Activated CD8-positive, alpha-beta memory T cell treated with anti-CD3 and anti-CD28 coated beads, Interleukin-2, amount 50 U/mL, for 24 hours (primary cell): ENCODE measurements around the gene SYT2.
"Not testable (repeated sequence)": the region's sequence is repeated elsewhere in the genome, so short reads cannot be mapped to it uniquely, and the experiment has no call there.

ENCODE experiments used
- DNase-seq: peaks from one replicate; pipeline ENCODE4 v3.0.0-alpha.2; 2020; ENCODE audit errors: extremely low read depth

Gene SYT2

DNA sequence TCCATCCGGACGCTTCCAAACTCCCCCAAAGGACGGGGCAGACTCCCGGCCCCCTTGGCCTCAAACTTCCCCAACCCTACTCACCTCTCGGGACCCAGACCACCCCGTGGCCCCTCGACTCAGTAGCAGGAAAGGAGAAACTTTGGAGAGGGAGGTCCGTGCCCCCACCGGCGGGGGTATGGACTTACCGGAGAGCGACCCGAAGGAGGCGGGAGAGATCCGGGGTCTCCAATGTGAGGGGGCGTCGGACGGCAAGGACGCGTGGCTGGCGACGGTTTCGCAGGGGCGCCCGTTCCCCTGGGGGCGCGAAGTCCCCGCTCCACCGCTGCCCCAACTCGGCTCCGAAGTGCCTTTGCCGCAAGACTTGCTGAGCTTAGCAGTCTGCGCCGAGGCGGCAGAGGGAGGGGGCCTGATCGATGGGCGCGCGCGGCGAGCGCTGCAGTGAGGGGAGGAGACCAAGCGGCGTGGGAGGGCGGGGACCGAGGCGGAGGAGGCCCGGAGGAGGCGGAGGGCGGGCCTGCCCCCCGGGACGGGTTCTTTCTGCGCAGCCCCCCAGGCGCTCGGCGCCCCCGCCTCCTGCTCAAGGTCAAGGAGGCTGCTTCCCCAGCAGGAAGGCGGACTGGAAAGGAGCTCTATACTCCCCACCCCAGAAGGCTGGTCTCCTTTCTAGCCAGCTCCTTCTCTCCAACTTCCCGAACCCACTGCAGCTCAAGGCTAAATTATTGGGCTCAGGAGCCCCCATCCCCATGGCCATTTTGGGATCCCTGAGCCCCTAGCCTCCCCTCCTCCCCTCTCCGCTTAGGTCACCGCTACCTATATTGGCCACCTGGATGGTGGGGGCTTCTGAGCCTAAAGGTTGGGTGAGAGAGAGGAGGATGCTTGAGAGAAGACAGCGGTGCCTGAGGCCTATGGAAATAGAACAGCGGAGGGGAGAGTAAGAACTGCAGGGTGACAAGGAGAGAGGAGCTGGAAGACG lies at the start of gene SYT2:
Gene SYT2 (minus strand): TSS at position 385 of the 976 bp plus-strand sequence. CDS start 104,682 bp downstream, outside the sequence.
- no peak for DNase-seq

DNA sequence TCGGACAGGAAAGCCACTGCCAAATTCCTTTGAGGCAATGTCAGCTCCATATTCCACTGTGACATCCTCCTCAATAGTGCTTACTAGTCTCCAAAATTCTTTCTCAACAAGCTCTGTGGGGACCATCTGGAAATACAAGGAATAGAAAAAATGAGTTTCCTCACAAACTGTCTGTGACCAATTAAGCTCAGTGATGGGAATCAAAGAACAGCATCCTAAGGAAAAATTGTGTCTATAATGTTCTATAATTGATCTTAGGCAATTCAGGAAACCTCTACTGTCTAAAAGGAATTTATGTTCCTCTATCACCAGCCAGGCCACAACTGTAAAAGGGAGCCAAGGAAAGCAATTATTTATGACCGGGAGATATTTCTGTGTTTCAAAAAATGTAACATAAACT lies 46.1 kb upstream of the SYT2 start:
- DNase-seq: no peak

- no peak for DNase-seq
Observed at GRCh38 chr1:202754293-202754692, 44.0 kb upstream of the SYT2 start.

- no peak for DNase-seq
Observed at GRCh38 chr1:202752774-202753173, 42.5 kb upstream of the SYT2 start.

- no peak for DNase-seq
Observed at GRCh38 chr1:202750761-202751160, 40.5 kb upstream of the SYT2 start.

GRCh38 chr1:202750024-202750423 lies 39.8 kb upstream of the SYT2 start:
- DNase-seq: no peak

DNA sequence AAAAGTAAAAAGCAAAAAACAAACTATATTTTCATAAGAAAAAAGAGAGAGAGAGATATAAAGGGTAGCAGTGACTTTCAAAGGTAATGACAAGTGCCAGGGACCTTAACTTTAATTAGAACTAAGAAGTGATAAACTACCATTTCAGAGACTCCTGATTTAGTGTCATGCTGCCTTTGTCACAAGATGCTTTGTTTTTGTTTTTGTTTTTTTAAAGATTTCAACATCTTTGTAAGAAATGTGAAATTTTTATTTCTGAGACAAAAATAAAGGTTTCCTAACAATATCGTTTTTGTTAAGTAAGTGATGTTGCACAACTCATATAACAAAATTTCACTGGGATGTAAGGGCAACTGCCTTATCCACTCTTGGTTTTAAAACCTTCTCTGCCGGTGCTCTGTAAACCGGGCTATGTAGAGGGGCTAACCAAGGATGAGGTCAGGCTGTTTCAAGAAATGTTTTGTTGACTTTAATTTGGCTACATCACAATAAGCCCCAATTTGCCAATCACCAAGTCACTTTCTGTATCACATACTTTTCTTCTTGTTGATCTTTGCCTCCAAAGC lies 35.2 kb upstream of the SYT2 start:
- no peak for DNase-seq

DNA sequence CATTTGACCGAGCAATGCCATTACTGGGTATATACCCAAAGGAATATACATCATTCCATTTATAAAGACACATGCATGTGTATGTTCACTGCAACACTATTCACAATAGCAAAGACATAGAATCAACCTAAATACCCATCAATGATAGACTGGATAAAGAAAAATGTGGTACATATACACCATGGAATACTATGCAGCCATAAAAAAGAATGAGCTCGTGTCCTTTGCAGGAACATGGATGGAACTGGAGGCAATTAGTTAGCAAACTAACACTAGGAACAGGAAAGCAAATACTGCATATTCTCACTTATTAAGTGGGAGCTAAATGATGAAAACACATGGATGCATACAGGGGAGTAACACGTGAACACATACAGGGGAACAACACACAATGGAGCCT lies 34.5 kb upstream of the SYT2 start:
- DNase-seq: not testable (repeated sequence)

DNA sequence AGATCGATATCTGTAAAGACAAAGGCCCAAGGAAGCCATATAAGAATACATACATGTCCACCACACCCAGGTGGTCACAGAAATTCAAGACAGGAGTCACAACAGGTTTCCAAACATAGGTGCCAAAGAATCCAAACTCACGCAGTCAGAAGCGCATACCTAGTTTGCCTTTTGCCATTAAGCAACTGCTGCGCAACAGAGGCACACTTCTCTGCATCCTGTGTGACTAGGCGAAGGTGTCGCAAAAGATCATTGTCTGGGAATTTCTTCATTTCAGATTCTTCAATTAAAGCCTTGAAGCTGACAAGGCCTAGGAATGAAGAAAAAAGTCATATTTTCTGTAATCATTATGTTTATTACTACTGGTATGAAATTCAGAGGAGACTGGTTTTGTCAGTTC lies 32.2 kb upstream of the SYT2 start:
- no peak for DNase-seq

DNA sequence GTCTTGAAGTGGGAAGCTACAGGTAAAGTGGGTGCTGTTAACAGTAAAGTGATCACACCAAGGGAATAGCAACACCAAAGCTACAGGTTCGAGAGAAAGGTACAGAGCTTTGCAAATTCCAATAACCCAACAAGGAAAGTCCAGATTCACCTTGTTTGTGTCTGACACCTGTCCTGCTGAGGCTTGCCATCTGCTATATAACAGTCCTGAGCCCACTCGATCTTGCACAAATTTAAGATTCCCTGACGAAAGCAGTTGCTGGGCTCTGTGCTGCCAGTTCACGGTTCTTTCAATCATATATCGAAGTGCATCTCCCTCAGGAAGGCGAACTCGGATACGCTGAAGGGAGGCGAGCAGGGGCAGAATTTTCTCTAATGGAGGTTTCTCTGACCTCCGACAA lies 23.0 kb upstream of the SYT2 start:
- no peak for DNase-seq

DNA sequence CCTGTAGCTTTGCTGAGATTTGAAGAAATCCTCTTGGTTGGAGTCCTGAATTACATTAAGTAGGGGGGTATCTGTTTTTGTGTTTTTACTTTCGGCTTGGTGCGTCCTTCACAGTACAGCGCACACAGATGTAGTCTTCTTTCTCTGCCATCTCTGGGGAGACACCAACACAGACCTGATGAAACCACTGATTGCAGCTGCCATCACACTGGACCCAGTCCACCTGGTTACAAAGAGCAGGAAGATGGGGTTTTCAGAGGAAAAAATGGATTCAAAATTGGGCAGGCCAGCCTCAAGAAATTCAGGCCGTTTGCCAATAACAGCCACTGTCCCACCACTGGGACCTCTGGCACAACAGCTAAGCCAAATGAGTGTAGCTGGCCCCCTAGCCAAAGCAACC lies 18.7 kb upstream of the SYT2 start:
- DNase-seq: no peak

GRCh38 chr1:202725526-202725925 lies 15.3 kb upstream of the SYT2 start:
- DNase-seq: no peak

DNA sequence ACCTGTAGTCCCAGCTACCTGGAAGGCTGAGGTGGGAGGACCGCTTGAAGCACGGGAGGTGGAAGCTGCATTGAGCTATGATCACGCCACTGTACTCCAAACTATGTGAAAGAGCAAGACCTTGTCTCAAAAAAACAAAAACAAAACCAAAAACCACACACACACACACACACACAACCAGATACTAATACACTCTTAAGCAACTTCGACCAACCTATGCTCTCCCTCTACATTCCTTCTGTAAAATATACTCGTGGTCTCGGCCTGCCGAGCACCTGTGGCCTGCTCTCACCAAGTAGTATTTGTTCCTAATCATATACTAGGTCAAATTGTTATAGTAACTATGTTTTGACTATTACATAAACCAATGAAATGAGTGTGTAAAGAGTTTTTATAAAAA lies 13.5 kb upstream of the SYT2 start:
- no peak for DNase-seq

- not testable (repeated sequence) for DNase-seq
Observed at GRCh38 chr1:202723046-202723445, 12.8 kb upstream of the SYT2 start.

- DNase-seq: no peak
Observed at GRCh38 chr1:202716654-202717053, 6.4 kb upstream of the SYT2 start.

GRCh38 chr1:202714202-202714601 lies 3.9 kb upstream of the SYT2 start:
- DNase-seq: not testable (repeated sequence)

DNA sequence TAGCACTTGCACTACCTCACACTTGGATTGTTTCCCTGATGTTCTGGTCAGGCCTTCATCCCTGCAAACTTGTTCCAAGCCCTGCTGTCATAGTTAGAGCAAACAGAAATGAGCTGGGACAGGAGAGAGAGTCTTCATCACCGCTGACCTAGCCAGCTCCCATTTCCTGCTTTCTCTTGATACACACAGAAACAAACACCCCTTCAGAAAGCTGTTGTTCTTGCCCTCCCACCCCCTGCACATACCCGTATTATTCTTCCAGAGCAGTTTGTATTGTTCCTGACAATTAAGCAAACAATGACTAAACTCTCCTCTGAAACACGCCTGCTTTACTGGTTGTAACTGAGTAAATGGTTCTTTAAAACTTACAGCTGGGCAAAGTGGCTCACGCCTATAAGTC lies 2.9 kb upstream of the SYT2 start:
- no peak for DNase-seq

DNA sequence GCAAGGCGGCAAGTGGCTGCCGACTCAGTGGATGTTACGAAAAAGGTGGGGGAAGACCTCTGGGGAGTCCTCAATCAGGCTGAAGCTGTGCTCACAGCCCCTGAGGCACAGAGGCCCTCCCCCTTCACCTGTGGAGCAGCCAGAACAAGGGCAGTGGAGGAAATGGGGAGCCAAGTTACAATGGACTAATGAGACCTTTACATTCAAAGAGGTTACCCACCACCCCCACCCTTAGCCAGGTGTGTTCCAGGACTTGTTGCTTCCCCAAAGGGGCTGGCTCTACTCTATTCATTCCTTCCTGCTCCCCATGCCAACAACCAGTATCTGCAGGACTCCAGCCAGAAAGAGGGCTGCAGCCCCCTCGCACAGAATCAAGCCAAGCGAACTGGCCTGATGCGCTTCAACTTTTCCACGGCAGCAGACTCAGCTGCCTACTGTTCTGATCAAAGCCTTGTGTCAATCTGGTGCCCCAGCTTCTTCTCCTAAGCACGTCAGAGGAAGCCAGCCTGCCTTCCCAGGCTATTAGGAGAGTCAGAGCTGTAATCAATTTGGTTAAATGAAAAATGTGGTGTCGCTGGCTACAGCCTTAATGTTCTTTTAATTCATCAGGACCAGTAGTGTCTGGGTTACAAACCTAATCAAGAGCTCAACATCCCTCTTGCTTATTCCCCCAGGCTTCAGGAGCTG lies 1.8 kb upstream of the SYT2 start:
- no peak for DNase-seq

DNA sequence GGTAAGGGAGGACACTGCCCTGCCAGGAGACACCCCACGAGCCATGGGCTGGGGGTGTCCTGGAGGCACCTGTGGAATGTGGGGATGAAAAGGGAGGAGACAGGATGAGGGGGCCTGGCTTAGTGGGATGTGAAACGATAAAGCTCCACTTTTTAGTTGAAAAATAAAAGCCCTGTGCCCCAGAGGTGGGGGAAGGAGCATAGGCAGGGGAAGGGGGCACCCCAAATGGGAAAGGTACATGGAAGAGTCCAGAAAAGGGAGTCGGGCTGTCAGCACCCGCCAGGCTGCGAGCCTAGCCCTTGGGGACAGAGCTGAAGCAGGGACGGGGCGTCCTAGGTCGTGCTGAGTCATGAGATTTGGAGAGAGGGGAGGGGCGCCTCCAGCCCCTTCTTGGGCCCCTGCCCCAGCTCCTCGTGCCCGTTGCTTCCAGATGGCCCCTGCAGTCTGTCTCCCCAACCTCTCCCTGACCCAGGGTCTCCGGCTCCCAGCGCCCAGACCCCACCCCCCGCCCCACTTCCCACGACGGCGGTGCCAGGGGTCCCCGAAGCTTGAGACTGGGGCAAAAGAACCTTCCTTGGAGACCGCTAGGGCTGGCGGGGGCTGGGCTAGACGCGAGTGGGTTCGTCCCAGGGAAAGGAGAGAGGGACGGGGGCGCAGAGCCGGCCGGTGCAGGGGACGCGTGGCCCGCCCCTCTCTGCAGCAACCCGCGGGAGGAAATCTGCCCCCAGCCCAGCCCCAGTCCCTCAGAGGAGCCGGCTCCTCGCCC lies 795 bp downstream of the SYT2 start:
- DNase-seq: no peak

DNA sequence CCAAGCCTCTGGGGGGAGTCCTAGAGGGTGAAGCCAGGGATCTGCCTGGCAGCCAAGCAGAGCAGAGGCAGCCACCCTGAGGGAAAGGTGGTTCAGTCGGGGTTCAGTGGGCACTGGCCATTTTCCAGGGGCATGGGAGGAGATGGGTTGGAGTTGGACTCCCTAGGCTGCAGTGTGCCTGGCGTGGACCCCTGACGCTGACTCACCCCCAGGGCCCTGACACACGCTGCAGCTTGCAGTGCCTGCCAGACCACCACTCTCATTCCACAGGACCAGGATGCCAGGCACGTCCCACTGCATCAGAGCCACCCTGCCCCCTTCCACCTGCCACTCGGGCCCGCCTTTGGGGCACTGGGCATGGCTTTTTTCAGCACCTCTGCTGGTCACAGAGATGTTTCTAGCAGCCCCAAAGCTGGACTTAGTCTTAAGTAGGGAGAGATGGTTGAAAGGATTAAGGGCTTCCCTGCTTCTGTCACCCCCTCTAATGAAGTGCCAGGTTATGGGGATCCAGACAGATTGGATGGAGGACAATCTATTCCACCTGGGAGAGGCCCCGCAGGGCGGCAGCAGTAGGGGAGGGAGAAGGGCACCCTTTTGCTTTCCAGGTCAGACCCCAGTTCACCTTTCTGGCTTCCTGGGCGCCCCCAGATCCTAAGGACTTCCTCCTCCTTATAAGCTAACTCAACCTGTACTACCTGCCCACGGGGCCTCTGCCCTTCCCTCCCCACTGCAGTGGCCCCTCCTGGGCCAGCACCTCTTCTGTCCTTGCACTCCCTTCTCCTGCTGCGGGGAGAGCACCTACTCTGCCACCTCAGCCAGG lies 1.6 kb downstream of the SYT2 start:
- no peak for DNase-seq

GRCh38 chr1:202706851-202707250 lies 3.4 kb downstream of the SYT2 start:
- no peak for DNase-seq
